H9 (cell line): ENCODE results near the gene TAF4. TPM values are rescaled to one million over a fixed set of nuclear protein-coding genes. Genes with fewer than 3 reads are reported as not detected.

Experiments
- DNase-seq: peaks from one replicate; pipeline ENCODE4 v3.0.0-alpha.2; 2017
- H2AFZ ChIP-seq: one replicate; pipeline ENCODE4 v1.6.1; 2013; ENCODE audit warnings: mild to moderate bottlenecking, low read length, control low read depth, moderate library complexity
- H2AK5ac ChIP-seq: 2 replicates; pipeline ENCODE4 v1.6.1; 2013; ENCODE audit warnings: low read length, control low read depth, mixed read lengths; ENCODE audit not compliant: insufficient read length
- H2BK120ac ChIP-seq: one replicate; pipeline ENCODE4 v1.6.1; 2013; ENCODE audit warnings: low read depth, mild to moderate bottlenecking, low read length, control low read depth, inconsistent platforms; ENCODE audit not compliant: poor library complexity, severe bottlenecking
- H2BK12ac ChIP-seq: 2 replicates; pipeline ENCODE4 v1.6.1; 2013; ENCODE audit warnings: low read length, control low read depth, mixed read lengths, low read depth; ENCODE audit not compliant: insufficient read length
- H2BK15ac ChIP-seq: 2 replicates; pipeline ENCODE4 v1.6.1; 2013; ENCODE audit warnings: low read depth, low read length, control low read depth
- H2BK20ac ChIP-seq: one replicate; pipeline ENCODE4 v1.6.1; 2013; ENCODE audit warnings: low read depth, mild to moderate bottlenecking, low read length, control low read depth, inconsistent platforms; ENCODE audit not compliant: poor library complexity, severe bottlenecking
- H2BK5ac ChIP-seq: 2 replicates; pipeline ENCODE4 v1.6.1; 2013; ENCODE audit warnings: low read length, control low read depth, mixed read lengths; ENCODE audit not compliant: insufficient read length
- H3K14ac ChIP-seq: 2 replicates; pipeline ENCODE4 v1.6.1; 2013; ENCODE audit warnings: low read length, control low read depth; ENCODE audit not compliant: insufficient read depth
- H3K18ac ChIP-seq: 2 replicates; pipeline ENCODE4 v1.6.1; 2013; ENCODE audit warnings: low read depth, mild to moderate bottlenecking, mixed read lengths, low read length, control low read depth; ENCODE audit not compliant: insufficient read length
- H3K23ac ChIP-seq: 2 replicates; pipeline ENCODE4 v1.6.1; 2013; ENCODE audit warnings: low read length, control low read depth, mixed read lengths, low read depth; ENCODE audit not compliant: insufficient read length
- H3K23me2 ChIP-seq: 2 replicates; pipeline ENCODE4 v1.6.1; 2013; ENCODE audit warnings: low read depth, mild to moderate bottlenecking, mixed read lengths, low read length, control low read depth; ENCODE audit not compliant: insufficient read length, poor library complexity, severe bottlenecking
- H3K27ac ChIP-seq: 2 replicates; pipeline ENCODE4 v1.5.1; 2013; ENCODE audit warnings: low read length, control low read depth, mixed read lengths, low read depth; ENCODE audit not compliant: insufficient read length
- H3K27me3 ChIP-seq: 2 replicates; pipeline ENCODE4 v1.6.1; 2013; ENCODE audit warnings: low read length, control low read depth, inconsistent platforms; ENCODE audit not compliant: insufficient read depth
- H3K4ac ChIP-seq: 2 replicates; pipeline ENCODE4 v1.6.1; 2013; ENCODE audit warnings: low read depth, mild to moderate bottlenecking, control low read depth, inconsistent platforms, low read length, moderate library complexity
- H3K4me1 ChIP-seq: 2 replicates; pipeline ENCODE4 v1.6.1; 2013; ENCODE audit warnings: low read length, control low read depth, inconsistent platforms; ENCODE audit not compliant: insufficient read depth
- H3K4me2 ChIP-seq: 2 replicates; pipeline ENCODE4 v1.6.1; 2013; ENCODE audit warnings: low read length, control low read depth, mixed read lengths; ENCODE audit not compliant: insufficient read length, insufficient read depth
- H3K56ac ChIP-seq: 2 replicates; pipeline ENCODE4 v1.6.1; 2013; ENCODE audit warnings: low read depth, mild to moderate bottlenecking, mixed read lengths, low read length, control low read depth; ENCODE audit not compliant: insufficient read length
- H3K79me1 ChIP-seq: 2 replicates; pipeline ENCODE4 v1.6.1; 2013; ENCODE audit warnings: low read depth, mild to moderate bottlenecking, moderate library complexity, low read length, control low read depth, inconsistent platforms; ENCODE audit not compliant: insufficient read depth, poor library complexity, severe bottlenecking
- H3K79me2 ChIP-seq: 2 replicates; pipeline ENCODE4 v1.6.1; 2013; ENCODE audit warnings: low read length, control low read depth, inconsistent platforms; ENCODE audit not compliant: insufficient read depth
- H3K9ac ChIP-seq: 2 replicates; pipeline ENCODE4 v1.6.1; 2013; ENCODE audit warnings: low read length, control low read depth, mixed read lengths; ENCODE audit not compliant: insufficient read length; ENCODE audit errors: extremely low read depth
- H3K9me3 ChIP-seq: one replicate; pipeline ENCODE4 v1.6.1; 2013; ENCODE audit warnings: low read depth, low read length, inconsistent platforms; ENCODE audit not compliant: control insufficient read depth
- H3T11ph ChIP-seq: one replicate; pipeline ENCODE4 v1.6.1; 2013; ENCODE audit warnings: mild to moderate bottlenecking, low read length, control low read depth, inconsistent platforms
- H4K20me1 ChIP-seq: one replicate; pipeline ENCODE4 v1.6.1; 2013; ENCODE audit not compliant: control insufficient read depth, insufficient read length, insufficient read depth
- H4K5ac ChIP-seq: 2 replicates; pipeline ENCODE4 v1.6.1; 2013; ENCODE audit warnings: low read depth, mild to moderate bottlenecking, mixed read lengths, low read length, control low read depth; ENCODE audit not compliant: insufficient read length
- H4K8ac ChIP-seq: replicated peaks from 2 replicates; pipeline ENCODE4 v1.6.1; 2013; ENCODE audit warnings: low read length, control low read depth, mixed read lengths, low read depth; ENCODE audit not compliant: insufficient read length
- H4K91ac ChIP-seq: 2 replicates; pipeline ENCODE4 v1.6.1; 2013; ENCODE audit warnings: low read depth, mild to moderate bottlenecking, moderate library complexity, mixed read lengths, low read length, control low read depth; ENCODE audit not compliant: insufficient read length
- H3K27ac Mint-ChIP-seq, 3 experiments: 2 replicates in 2 of 3; 3 replicates in 1 of 3; pipeline ENCODE4 v1.8.0; 2020 to 2021; ENCODE audit warnings: mixed read lengths in 3 of 3, mild to moderate bottlenecking in 1 of 3, moderate library complexity in 1 of 3
- H3K27me3 Mint-ChIP-seq: 2 replicates; pipeline ENCODE4 v1.8.0; 2021; ENCODE audit warnings: low read depth, mild to moderate bottlenecking, moderate library complexity, mixed read lengths
- H3K36me3 Mint-ChIP-seq, 3 experiments: 2 replicates in 2 of 3; 3 replicates in 1 of 3; pipeline ENCODE4 v1.8.0; 2020 to 2021; ENCODE audit warnings: low read depth in 3 of 3, mixed read lengths in 3 of 3; ENCODE audit not compliant: insufficient read depth in 1 of 3
- H3K4me1 Mint-ChIP-seq, 2 experiments: 2 replicates each; pipeline ENCODE4 v1.8.0; 2020; ENCODE audit warnings: mixed read lengths in 2 of 2
- H3K4me3 Mint-ChIP-seq, 2 experiments: 2 replicates in 1 of 2; 3 replicates in 1 of 2; pipeline ENCODE4 v1.8.0; 2020 to 2021; ENCODE audit warnings: mild to moderate bottlenecking in 2 of 2, mixed read lengths in 2 of 2, moderate library complexity in 1 of 2
- H3K9me3 Mint-ChIP-seq, 2 experiments: 2 replicates in 1 of 2; 3 replicates in 1 of 2; pipeline ENCODE4 v1.8.0; 2020; ENCODE audit warnings: mild to moderate bottlenecking in 2 of 2, mixed read lengths in 2 of 2, moderate library complexity in 1 of 2
- CTCF ChIP-seq: fragments of 200-600 bp; sonication (generic); conservative IDR thresholded peaks from 3 replicates; pipeline ENCODE4 v1.8.0; 2021; ENCODE audit warnings: antibody characterized with exemption, mild to moderate bottlenecking
- WGBS: extraction: QIAGEN DNeasy Blood & Tissue Kit; methylation state at CpG from one replicate; pipeline ENCODE4 v1.1.7; 2013; ENCODE audit warnings: missing lambda C conversion rate, low lambda C conversion rate, mixed read lengths; ENCODE audit not compliant: insufficient read length; ENCODE audit errors: extremely low coverage; 5-methylcytosine and 5-hydroxymethylcytosine counted together
- total RNA-seq: library from RNA; stranded (reverse); gene quantifications from 2 replicates; pipeline ENCODE4 v1.2.1, GENCODE V29; 2021

The TAF4 gene
- total RNA-seq, 1 experiment from 2014 or later = 30.8 TPM

GRCh38 chr20:62067547-62068260, 2.0 kb upstream of the TAF4 start:
- Histone ChIP-seq H2BK12ac (no peak overlapping the region), H3K23ac (no peak overlapping the region), H2AFZ (no peak overlapping the region), H3K18ac (no peak overlapping the region), H3T11ph (no peak overlapping the region), H3K9ac (no peak overlapping the region), H2BK120ac (no peak overlapping the region), H2AK5ac (no peak overlapping the region), H3K14ac (no peak overlapping the region), H2BK15ac (no peak overlapping the region), H3K4me2 (peak overlapping the region; percentile 82), H3K27ac (no peak overlapping the region), H2BK20ac (no peak overlapping the region), H3K4me1 (no peaks in the 10 kb centered on the region; the same call in 1 of the 2 replicates), H4K20me1 (peaks cover 5% of the 10 kb centered on the region), H2BK5ac (no peak overlapping the region), H4K5ac (no peak overlapping the region), H3K4ac (no peak overlapping the region), H3K9me3 (peaks cover 3% of the 10 kb centered on the region), H3K79me2 (peaks cover 13% of the 10 kb centered on the region), H3K79me1 (peaks cover 5% of the 10 kb centered on the region), H3K27me3 (no peaks in the 10 kb centered on the region), H3K56ac (no peak overlapping the region), H4K8ac (no peak overlapping the region), H3K23me2 (peaks cover 9% of the 10 kb centered on the region), H4K91ac (no peak overlapping the region)
- Mint-ChIP-seq H3K36me3 (peaks cover under 1 to 4% (median 1%) of the 10 kb centered on the region in 3 experiments; a peak in 5 of 7 replicates), H3K27me3 (peaks cover 16% of the 10 kb centered on the region), H3K4me3 (peak overlapping the region in 1 of 2 experiments; percentile 82; a peak in 3 of 5 replicates), H3K9me3 (peaks cover 7 to 14% of the 10 kb centered on the region in 2 experiments), H3K4me1 (peaks cover 23 to 28% of the 10 kb centered on the region in 2 experiments), H3K27ac (no peak overlapping the region)
- no peak for TF ChIP-seq CTCF
- DNase-seq = no peak
- no CpG with 5 or more reads among the region's 18 CpGs for WGBS
